ENCODE measurements around the gene TAF4B.
"Not testable (repeated sequence)": the region's sequence is repeated elsewhere in the genome, so short reads cannot be mapped to it uniquely, and the experiment has no call there.

The TAF4B gene

DNA sequence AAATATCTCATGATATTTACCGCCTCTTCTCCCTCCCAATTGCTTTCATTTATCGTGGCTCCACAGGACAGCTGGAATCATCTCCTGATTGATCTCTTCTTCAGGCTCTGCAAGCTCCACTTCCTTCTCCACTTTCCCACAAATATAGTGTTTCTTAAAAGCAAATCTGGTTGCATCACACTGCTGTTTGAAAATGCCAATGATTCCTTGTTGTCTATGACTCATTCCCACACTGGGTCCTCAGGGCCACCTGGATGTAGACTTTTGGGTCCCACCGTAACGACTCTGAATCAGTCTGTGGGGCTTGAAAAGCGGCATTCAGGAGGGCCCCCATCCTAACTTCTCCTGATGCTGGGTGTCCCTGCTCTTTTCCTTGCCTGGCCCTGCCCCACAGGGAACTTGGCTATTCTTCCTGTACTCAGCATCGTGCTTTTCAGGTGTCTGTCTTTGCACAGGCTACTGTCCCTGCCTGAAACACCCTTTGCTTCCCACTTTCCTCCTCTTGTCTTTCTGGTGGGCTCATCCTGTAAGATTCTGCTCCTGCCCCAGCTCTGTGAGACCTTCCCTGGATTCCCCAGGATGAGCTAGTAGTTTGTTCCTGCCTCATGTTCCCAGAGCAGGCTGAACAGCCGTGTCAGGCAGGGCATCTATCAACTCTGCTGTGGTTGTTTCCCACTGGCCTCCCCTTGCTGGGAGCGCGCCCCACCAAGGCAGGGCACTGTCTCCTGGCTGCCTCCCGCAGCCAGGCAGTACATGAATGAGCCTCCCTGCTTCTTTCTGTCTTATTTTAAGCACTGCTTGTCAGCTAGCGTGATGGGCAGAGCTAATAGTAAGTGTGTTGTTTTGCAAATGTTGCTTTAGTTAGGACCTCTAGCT lies 210.2 kb downstream of the TAF4B start:
- H3K4me3 ChIP-seq (ENCODE audit: severe bottlenecking) = no peak overlapping the region
- DNase-seq (ENCODE audit: low spot score) (no peak), ATAC-seq (ENCODE audit: low read depth) (peak; percentile 79)
- H3K4me1 ChIP-seq (ENCODE audit: insufficient read depth, poor library complexity, severe bottlenecking) = peaks cover 29% of the 10 kb centered on the region
- TF ChIP-seq, protein P1, sequence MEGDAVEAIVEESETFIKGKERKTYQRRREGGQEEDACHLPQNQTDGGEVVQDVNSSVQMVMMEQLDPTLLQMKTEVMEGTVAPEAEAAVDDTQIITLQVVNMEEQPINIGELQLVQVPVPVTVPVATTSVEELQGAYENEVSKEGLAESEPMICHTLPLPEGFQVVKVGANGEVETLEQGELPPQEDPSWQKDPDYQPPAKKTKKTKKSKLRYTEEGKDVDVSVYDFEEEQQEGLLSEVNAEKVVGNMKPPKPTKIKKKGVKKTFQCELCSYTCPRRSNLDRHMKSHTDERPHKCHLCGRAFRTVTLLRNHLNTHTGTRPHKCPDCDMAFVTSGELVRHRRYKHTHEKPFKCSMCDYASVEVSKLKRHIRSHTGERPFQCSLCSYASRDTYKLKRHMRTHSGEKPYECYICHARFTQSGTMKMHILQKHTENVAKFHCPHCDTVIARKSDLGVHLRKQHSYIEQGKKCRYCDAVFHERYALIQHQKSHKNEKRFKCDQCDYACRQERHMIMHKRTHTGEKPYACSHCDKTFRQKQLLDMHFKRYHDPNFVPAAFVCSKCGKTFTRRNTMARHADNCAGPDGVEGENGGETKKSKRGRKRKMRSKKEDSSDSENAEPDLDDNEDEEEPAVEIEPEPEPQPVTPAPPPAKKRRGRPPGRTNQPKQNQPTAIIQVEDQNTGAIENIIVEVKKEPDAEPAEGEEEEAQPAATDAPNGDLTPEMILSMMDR (IDR thresholded peaks at IDR 0.05; ENCODE audit: poor library complexity, severe bottlenecking) = no peak
- H3K36me3 ChIP-seq (ENCODE audit: low read depth) = no peaks in the 10 kb centered on the region
- no peaks in the 10 kb centered on the region for H3K9me3 ChIP-seq (ENCODE audit: severe bottlenecking)
- H3K27me3 ChIP-seq (ENCODE audit: insufficient read depth, poor library complexity, severe bottlenecking) = no peaks in the 10 kb centered on the region
- peak overlapping the region; percentile 46 for H3K27ac ChIP-seq (ENCODE audit: poor library complexity, severe bottlenecking)

- H3K4me3 ChIP-seq (ENCODE audit: severe bottlenecking); ATAC-seq (ENCODE audit: low read depth); H3K27me3 ChIP-seq (ENCODE audit: insufficient read depth, poor library complexity, severe bottlenecking); DNase-seq (ENCODE audit: low spot score); H3K9me3 ChIP-seq (ENCODE audit: severe bottlenecking); H3K36me3 ChIP-seq (ENCODE audit: low read depth); H3K27ac ChIP-seq (ENCODE audit: poor library complexity, severe bottlenecking): not testable (repeated sequence)
- H3K4me1 ChIP-seq (ENCODE audit: insufficient read depth, poor library complexity, severe bottlenecking) = peaks cover 41% of the 10 kb centered on the region
Observed at GRCh38 chr18:26437634-26438033, 211.4 kb downstream of the TAF4B start.

- no peak for ATAC-seq (ENCODE audit: low read depth)
- TF ChIP-seq, protein P1 (IDR thresholded peaks at IDR 0.05; ENCODE audit: poor library complexity, severe bottlenecking) = no peak
- peaks cover 4% of the 10 kb centered on the region for H3K9me3 ChIP-seq (ENCODE audit: severe bottlenecking)
- H3K27ac ChIP-seq (ENCODE audit: poor library complexity, severe bottlenecking) = peak overlapping the region; percentile 2
- peaks cover 47% of the 10 kb centered on the region for H3K4me1 ChIP-seq (ENCODE audit: insufficient read depth, poor library complexity, severe bottlenecking)
- H3K36me3 ChIP-seq (ENCODE audit: low read depth) = no peaks in the 10 kb centered on the region
- no peaks in the 10 kb centered on the region for H3K27me3 ChIP-seq (ENCODE audit: insufficient read depth, poor library complexity, severe bottlenecking)
- no peak for DNase-seq (ENCODE audit: low spot score)
- H3K4me3 ChIP-seq (ENCODE audit: severe bottlenecking) = no peak overlapping the region
Observed at GRCh38 chr18:26438980-26439379, 212.7 kb downstream of the TAF4B start.

DNA sequence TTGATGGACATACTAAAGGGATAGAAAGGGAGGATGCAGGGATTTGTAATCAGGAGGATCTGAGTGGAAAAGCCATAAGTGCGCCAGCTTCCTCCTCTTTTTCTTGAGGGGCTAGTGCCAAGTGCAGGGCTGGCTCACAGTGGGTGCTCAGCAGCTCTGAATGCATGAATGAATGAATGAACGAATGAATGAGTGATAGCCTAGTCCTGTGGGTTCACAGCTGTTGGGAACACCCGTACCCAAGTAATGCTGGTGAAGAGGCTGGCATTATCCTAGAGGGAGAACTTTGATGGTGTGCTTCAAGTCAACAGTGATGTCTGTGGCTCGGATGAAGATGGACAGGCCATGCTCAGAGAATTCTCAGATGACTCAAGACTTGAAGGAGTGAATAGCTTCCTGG lies 213.3 kb downstream of the TAF4B start:
- TF ChIP-seq, protein P1 (IDR thresholded peaks at IDR 0.05; ENCODE audit: poor library complexity, severe bottlenecking) = no peak
- Histone ChIP-seq H3K27ac (ENCODE audit: poor library complexity, severe bottlenecking) (peak overlapping the region; percentile 91), H3K36me3 (ENCODE audit: low read depth) (no peaks in the 10 kb centered on the region), H3K4me3 (ENCODE audit: severe bottlenecking) (no peak overlapping the region), H3K9me3 (ENCODE audit: severe bottlenecking) (peaks cover 4% of the 10 kb centered on the region), H3K27me3 (ENCODE audit: insufficient read depth, poor library complexity, severe bottlenecking) (no peaks in the 10 kb centered on the region), H3K4me1 (ENCODE audit: insufficient read depth, poor library complexity, severe bottlenecking) (peaks cover 47% of the 10 kb centered on the region)
- no peak for ATAC-seq (ENCODE audit: low read depth)
- DNase-seq (ENCODE audit: low spot score) = no peak

DNA sequence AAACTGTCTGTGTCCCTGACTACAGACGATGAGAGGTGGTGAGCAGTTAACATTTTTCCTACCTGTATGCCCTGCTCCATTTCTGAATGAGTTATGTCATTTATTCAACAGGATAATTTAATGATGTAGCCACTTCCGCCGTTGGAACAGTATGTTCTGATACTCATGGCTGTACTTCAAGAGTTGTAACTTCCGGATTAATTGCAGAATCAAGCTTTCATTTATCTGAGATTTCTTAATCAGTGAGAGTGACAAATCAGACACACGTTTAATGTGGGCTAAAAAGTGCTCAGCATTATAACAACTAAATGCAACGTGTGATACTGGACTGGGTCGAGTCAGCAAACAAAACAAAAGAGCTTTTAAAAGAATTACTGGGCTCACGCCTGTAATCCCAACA lies 214.4 kb downstream of the TAF4B start:
- H3K4me1 ChIP-seq (ENCODE audit: insufficient read depth, poor library complexity, severe bottlenecking) = peaks cover 41% of the 10 kb centered on the region
- no peaks in the 10 kb centered on the region for H3K36me3 ChIP-seq (ENCODE audit: low read depth)
- H3K4me3 ChIP-seq (ENCODE audit: severe bottlenecking) = no peak overlapping the region
- ATAC-seq (ENCODE audit: low read depth) (peak; percentile 55), DNase-seq (ENCODE audit: low spot score) (no peak)
- H3K9me3 ChIP-seq (ENCODE audit: severe bottlenecking) = peaks cover 4% of the 10 kb centered on the region
- no peaks in the 10 kb centered on the region for H3K27me3 ChIP-seq (ENCODE audit: insufficient read depth, poor library complexity, severe bottlenecking)
- TF ChIP-seq, protein P1 (IDR thresholded peaks at IDR 0.05; ENCODE audit: poor library complexity, severe bottlenecking) = no peak
- H3K27ac ChIP-seq (ENCODE audit: poor library complexity, severe bottlenecking) = peak overlapping the region; percentile 91
